Measurements from ENCODE around the gene PARN. TPM values are rescaled to one million over a fixed set of nuclear protein-coding genes. Genes with fewer than 3 reads are reported as not detected.

The PARN gene
- total RNA-seq, 1 experiment from 2014 or later = 56.2 TPM

- Mint-ChIP-seq H3K9me3 (peaks cover 9 to 10% of the 10 kb centered on the region in 2 experiments), H3K27ac (peak overlapping the region in 1 of 3 experiments; percentile 62; a peak in 1 of 7 replicates), H3K4me3 (no peak overlapping the region), H3K27me3 (ENCODE audit: low read depth) (no peaks in the 10 kb centered on the region; the same call in 1 of the 2 replicates), H3K4me1 (peaks cover 24 to 28% of the 10 kb centered on the region in 2 experiments), H3K36me3 (ENCODE audit: insufficient read depth in 1 of 3, low read depth in 3 of 3) (peaks cover 11 to 17% (median 17%) of the 10 kb centered on the region in 3 experiments)
- H4K91ac ChIP-seq (ENCODE audit: insufficient read length, low read depth, low read length) = no peak overlapping the region
- H3K9me3 ChIP-seq (ENCODE audit: control insufficient read depth, low read depth, low read length) = peaks cover 8% of the 10 kb centered on the region
- H2BK12ac ChIP-seq (ENCODE audit: insufficient read length, low read depth, low read length) = no peak overlapping the region
- no peaks in the 10 kb centered on the region for H3K79me2 ChIP-seq (ENCODE audit: insufficient read depth, low read length)
- no peaks in the 10 kb centered on the region for H3K79me1 ChIP-seq (ENCODE audit: insufficient read depth, low read depth, low read length, poor library complexity, severe bottlenecking)
- no peak overlapping the region for H3K56ac ChIP-seq (ENCODE audit: insufficient read length, low read depth, low read length)
- H3T11ph ChIP-seq (ENCODE audit: low read length) = no peak overlapping the region
- no peak overlapping the region for H2AFZ ChIP-seq (ENCODE audit: low read length)
- H3K14ac ChIP-seq (ENCODE audit: insufficient read depth, low read length) = no peak overlapping the region
- H3K27me3 ChIP-seq (ENCODE audit: insufficient read depth, low read length) = no peaks in the 10 kb centered on the region
- no peak overlapping the region for H4K5ac ChIP-seq (ENCODE audit: insufficient read length, low read depth, low read length)
- no peak overlapping the region for H3K18ac ChIP-seq (ENCODE audit: insufficient read length, low read depth, low read length)
- H4K8ac ChIP-seq (replicated peaks; ENCODE audit: insufficient read length, low read depth, low read length) = no peak overlapping the region
- H4K20me1 ChIP-seq (ENCODE audit: control insufficient read depth, insufficient read depth, insufficient read length) = no peaks in the 10 kb centered on the region
- no CpG with 5 or more reads among the region's 3 CpGs for WGBS (ENCODE audit: extremely low coverage, insufficient read length, low lambda C conversion rate)
- no peaks in the 10 kb centered on the region for H3K23me2 ChIP-seq (ENCODE audit: insufficient read length, low read depth, low read length, poor library complexity, severe bottlenecking)
- no peak overlapping the region for H2BK20ac ChIP-seq (ENCODE audit: low read depth, low read length, poor library complexity, severe bottlenecking)
- H3K4me1 ChIP-seq (ENCODE audit: insufficient read depth, low read length) = peaks cover 2% of the 10 kb centered on the region; the same call in 1 of the 2 replicates
- H2BK15ac ChIP-seq (ENCODE audit: low read depth, low read length) = no peak overlapping the region
- H3K27ac ChIP-seq (ENCODE audit: insufficient read length, low read depth, low read length) = no peak overlapping the region
- H2AK5ac ChIP-seq (ENCODE audit: insufficient read length, low read length) = no peak overlapping the region
- no peak overlapping the region for H2BK120ac ChIP-seq (ENCODE audit: low read depth, low read length, poor library complexity, severe bottlenecking)
- no peak overlapping the region for H3K4ac ChIP-seq (ENCODE audit: low read depth, low read length)
- DNase-seq = no peak
- H3K4me2 ChIP-seq (ENCODE audit: insufficient read depth, insufficient read length, low read length) = no peak overlapping the region
- no peak overlapping the region for H3K9ac ChIP-seq (ENCODE audit: extremely low read depth, insufficient read length, low read length)
- H2BK5ac ChIP-seq (ENCODE audit: insufficient read length, low read length) = no peak overlapping the region
- TF ChIP-seq CTCF (conservative IDR thresholded peaks at IDR 0.05) = no peak
- no peak overlapping the region for H3K23ac ChIP-seq (ENCODE audit: insufficient read length, low read depth, low read length)
Observed at GRCh38 chr16:14531101-14531500, 99.0 kb downstream of the PARN start.
